PFSK-1 (cell line): ENCODE measurements around the gene BMI1.

Experiments used
- FOXP2 ChIP-seq: optimal IDR thresholded peaks from 2 replicates; pipeline ENCODE3; 2011; ENCODE audit warnings: borderline replicate concordance, control low read depth, inconsistent platforms; ENCODE audit not compliant: insufficient read depth; ENCODE audit errors: extremely low read length, extremely low read depth
- POLR2AphosphoS5 ChIP-seq: IDR thresholded peaks from 2 replicates; pipeline ENCODE4 v1.6.1; 2012; ENCODE audit warnings: low read depth, mild to moderate bottlenecking, control low read depth, low read length, moderate library complexity
- REST ChIP-seq, 2 experiments: IDR thresholded peaks; 2 replicates each; pipeline versions ENCODE4 v1.6.1 to v1.8.0; 2011 to 2012; ENCODE audit warnings: low read depth in 2 of 2, low read length in 2 of 2, control low read depth in 1 of 2, inconsistent platforms in 1 of 2, mild to moderate bottlenecking in 1 of 2, moderate library complexity in 1 of 2; ENCODE audit not compliant: insufficient read depth in 1 of 2
- SIN3A ChIP-seq: IDR thresholded peaks from 2 replicates; pipeline ENCODE4 v1.6.1; 2012; ENCODE audit warnings: mild to moderate bottlenecking, low read length, moderate library complexity, borderline replicate concordance; ENCODE audit not compliant: insufficient read depth
- TAF1 ChIP-seq: IDR thresholded peaks from 2 replicates; pipeline ENCODE4 v1.6.1; 2012; ENCODE audit warnings: low read length, control low read depth, borderline replicate concordance; ENCODE audit not compliant: insufficient read depth

BMI1 gene

GRCh38 chr10:22310928-22311327, 10.0 kb upstream of the BMI1 start:
- TF ChIP-seq REST (IDR thresholded peaks at IDR 0.05; ENCODE audit: insufficient read depth in 1 of 2, low read depth in 2 of 2, low read length in 2 of 2) (no peak), TAF1 (no peak), SIN3A (no peak), POLR2AphosphoS5 (no peak), FOXP2 (no peak)

- no peak for TF ChIP-seq TAF1
- TF ChIP-seq FOXP2 = no peak
- no peak for TF ChIP-seq SIN3A
- TF ChIP-seq REST (IDR thresholded peaks at IDR 0.05; ENCODE audit: insufficient read depth in 1 of 2, low read depth in 2 of 2, low read length in 2 of 2) = no peak
- no peak for TF ChIP-seq POLR2AphosphoS5
Observed at GRCh38 chr10:22314852-22315251, 6.0 kb upstream of the BMI1 start.

- TF ChIP-seq TAF1 = no peak
- TF ChIP-seq FOXP2 = no peak
- TF ChIP-seq POLR2AphosphoS5 = peak; percentile 39; the same call in 1 of the 2 replicates
- 0 out of 2 replicates have a peak, but pooled peaks have one; percentile 22 for TF ChIP-seq SIN3A
- TF ChIP-seq REST (IDR thresholded peaks at IDR 0.05; ENCODE audit: insufficient read depth in 1 of 2, low read depth in 2 of 2, low read length in 2 of 2) = no peak
Observed at GRCh38 chr10:22315455-22316285, 5.2 kb upstream of the BMI1 start.

GRCh38 chr10:22316286-22317075, 4.4 kb upstream of the BMI1 start, which contains the start of gene COMMD3:
TSS of gene COMMD3 (plus strand) at chr10:22316388. CDS start at chr10:22316418, 30 bp downstream.
- TF ChIP-seq TAF1 (peak; percentile 85), REST (IDR thresholded peaks at IDR 0.05; ENCODE audit: insufficient read depth in 1 of 2, low read depth in 2 of 2, low read length in 2 of 2) (no peak), SIN3A (no peak), FOXP2 (peak; percentile 59), POLR2AphosphoS5 (peak; percentile 87)
